Thyroid gland (tissue), 4 donors: ENCODE results near the gene PTCH1. TPM values are rescaled to one million over a fixed set of nuclear protein-coding genes. Genes with fewer than 3 reads are reported as not detected.

Experiments used
- DNase-seq, 2 donors: peaks; one replicate each; pipeline ENCODE4 v3.0.0-alpha.2; 2019
- H3K27ac ChIP-seq, 3 donors: fragments of 200-600 bp; sonication (generic); 1 replicate in 2 of 3; 2 replicates in 1 of 3; pipeline ENCODE4 v1.5.1; 2016 to 2019; ENCODE audit warnings: mild to moderate bottlenecking in 1 of 3, moderate library complexity in 1 of 3
- H3K27me3 ChIP-seq: fragments of 200-600 bp; sonication (generic); one replicate; pipeline ENCODE4 v1.5.1; 2019
- H3K36me3 ChIP-seq, 2 donors: fragments of 200-600 bp; sonication (generic); one replicate each; pipeline ENCODE4 v1.5.1; 2016 to 2019
- H3K4me1 ChIP-seq, 2 donors: fragments of 200-600 bp; sonication (generic); one replicate each; pipeline ENCODE4 v1.5.1; 2017 to 2019
- H3K4me3 ChIP-seq, 3 donors: fragments of 200-600 bp; sonication (generic); replicated peaks in 1 of 3; 1 replicate in 2 of 3; 2 replicates in 1 of 3; pipeline ENCODE4 v1.5.1; 2016; ENCODE audit warnings: mild to moderate bottlenecking in 1 of 3
- H3K9me3 ChIP-seq: fragments of 200-600 bp; sonication (generic); one replicate; pipeline ENCODE4 v1.5.1; 2017
- POLR2A ChIP-seq, 2 donors: fragments of 450-650 bp; IDR thresholded peaks; one replicate each; pipeline ENCODE4 v1.6.1; 2017; ENCODE audit warnings: antibody characterized with exemption in 2 of 2, mild to moderate bottlenecking in 2 of 2, moderate library complexity in 1 of 2
- WGBS, 2 donors: methylation state at CpG; one replicate each; pipeline ENCODE4 v1.1.5; 2017; 5-methylcytosine and 5-hydroxymethylcytosine counted together
- intact Hi-C: fragments of 100-400 bp; cut with DNase I; formaldehyde crosslinking; loops from one replicate; pipeline ENCODE4 v1.15.1; 2023
- total RNA-seq, 4 donors: library from RNA; depleted of rRNA; stranded (reverse); fragments of >200 nt; gene quantifications; one replicate each; pipeline ENCODE4 v1.2.3, GENCODE V29; 2016
- TF ChIP-seq, protein P1 (sequence below), 6 experiments: fragments of 200-600 bp in 3 of 6; fragments of 450-650 bp in 3 of 6; sonication (generic) in 3 of 6; IDR thresholded peaks; one replicate each; pipeline ENCODE4 v1.5.1; 2016 to 2019; ENCODE audit warnings: antibody characterized with exemption in 6 of 6, mild to moderate bottlenecking in 2 of 6, inconsistent platforms in 1 of 6, moderate library complexity in 1 of 6

PTCH1 gene
- total RNA-seq, 4 donors from 2014 or later, result 10.7 to 293 (median 16.3) TPM

DNA sequence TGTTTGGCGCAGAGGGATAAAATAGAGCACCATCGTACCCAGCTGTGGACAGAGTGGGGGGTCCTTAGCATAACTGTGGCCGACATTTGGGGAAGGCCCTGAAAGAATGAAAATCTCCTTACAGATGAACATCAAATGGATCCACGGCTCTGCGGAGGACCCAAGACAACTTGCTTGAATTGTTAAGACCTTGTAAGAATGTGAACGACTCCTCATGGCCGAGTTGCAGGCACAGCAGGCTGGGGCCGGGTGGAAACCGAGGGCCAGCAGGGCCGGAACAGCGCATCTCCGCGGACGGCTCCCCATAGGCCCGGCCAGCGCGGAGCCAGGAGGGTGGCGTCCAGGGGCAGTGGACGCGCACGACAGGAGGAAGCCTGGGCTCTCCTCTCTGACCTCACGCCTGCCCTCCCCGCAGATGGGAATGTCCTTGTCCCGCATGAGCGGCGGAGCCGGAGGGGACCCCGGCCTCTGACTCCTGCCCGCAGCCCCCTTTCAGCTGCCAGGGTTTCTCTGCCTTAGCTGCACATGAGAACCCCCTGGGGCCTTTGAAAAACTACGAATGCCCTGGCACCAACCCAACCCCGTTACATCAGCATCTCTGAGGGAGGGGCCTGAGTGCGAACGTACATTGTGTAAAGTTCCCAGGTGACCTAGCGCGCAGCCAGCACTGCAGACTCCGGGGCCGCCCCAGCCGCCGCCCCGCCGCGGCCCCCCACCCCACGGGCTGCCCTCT lies 36.2 kb upstream of the PTCH1 start:
- WGBS, 2 donors, result 21 to 33% methylated on average over 27 to 32 of the region's 43 CpGs
- TF ChIP-seq, protein P1, sequence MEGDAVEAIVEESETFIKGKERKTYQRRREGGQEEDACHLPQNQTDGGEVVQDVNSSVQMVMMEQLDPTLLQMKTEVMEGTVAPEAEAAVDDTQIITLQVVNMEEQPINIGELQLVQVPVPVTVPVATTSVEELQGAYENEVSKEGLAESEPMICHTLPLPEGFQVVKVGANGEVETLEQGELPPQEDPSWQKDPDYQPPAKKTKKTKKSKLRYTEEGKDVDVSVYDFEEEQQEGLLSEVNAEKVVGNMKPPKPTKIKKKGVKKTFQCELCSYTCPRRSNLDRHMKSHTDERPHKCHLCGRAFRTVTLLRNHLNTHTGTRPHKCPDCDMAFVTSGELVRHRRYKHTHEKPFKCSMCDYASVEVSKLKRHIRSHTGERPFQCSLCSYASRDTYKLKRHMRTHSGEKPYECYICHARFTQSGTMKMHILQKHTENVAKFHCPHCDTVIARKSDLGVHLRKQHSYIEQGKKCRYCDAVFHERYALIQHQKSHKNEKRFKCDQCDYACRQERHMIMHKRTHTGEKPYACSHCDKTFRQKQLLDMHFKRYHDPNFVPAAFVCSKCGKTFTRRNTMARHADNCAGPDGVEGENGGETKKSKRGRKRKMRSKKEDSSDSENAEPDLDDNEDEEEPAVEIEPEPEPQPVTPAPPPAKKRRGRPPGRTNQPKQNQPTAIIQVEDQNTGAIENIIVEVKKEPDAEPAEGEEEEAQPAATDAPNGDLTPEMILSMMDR (IDR thresholded peaks at IDR 0.05), result no peak
- peak in 1 of 2 donors; percentile 19 for TF ChIP-seq POLR2A (IDR thresholded peaks at IDR 0.05)
- Histone ChIP-seq H3K27ac (no peak overlapping the region), H3K4me1 (peaks cover 5% of the 10 kb centered on the region in 2 donors), H3K9me3 (no peaks in the 10 kb centered on the region), H3K36me3 (no peaks in the 10 kb centered on the region), H3K4me3 (peak overlapping the region in 1 of 3 donors; percentile 17), H3K27me3 (no peaks in the 10 kb centered on the region)
- intact Hi-C loops, result no loop called here
- peak; percentile 62 to 63 for DNase-seq

DNA sequence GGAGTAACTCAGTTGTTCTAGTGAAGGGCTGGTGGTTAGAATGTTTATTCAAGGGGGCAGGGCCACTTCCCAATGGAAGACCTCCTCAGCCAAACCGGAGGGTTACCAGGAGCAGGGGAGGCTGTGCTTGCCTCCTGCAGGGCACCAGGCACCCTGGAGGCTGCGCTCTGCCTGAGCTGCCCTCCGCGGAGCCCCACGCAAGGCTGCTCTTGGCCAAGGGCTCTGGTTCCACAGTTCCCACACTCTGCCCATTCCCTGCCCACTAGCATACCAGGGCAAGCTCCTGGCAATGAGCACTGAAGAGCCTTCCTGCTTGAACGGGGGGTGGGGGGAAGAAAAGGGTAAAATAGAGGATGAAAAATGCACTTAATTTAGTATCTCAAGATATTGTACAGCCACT lies 35.5 kb upstream of the PTCH1 start:
- intact Hi-C loops, result no loop called here
- WGBS, 2 donors, result 78 to 90% methylated on average over 6 of the region's 6 CpGs
- Histone ChIP-seq H3K36me3 (no peaks in the 10 kb centered on the region), H3K27me3 (no peaks in the 10 kb centered on the region), H3K9me3 (no peaks in the 10 kb centered on the region), H3K4me3 (no peak overlapping the region), H3K27ac (no peak overlapping the region), H3K4me1 (peaks cover 5% of the 10 kb centered on the region in 2 donors)
- TF ChIP-seq POLR2A (IDR thresholded peaks at IDR 0.05), result no peak
- TF ChIP-seq, protein P1 (IDR thresholded peaks at IDR 0.05), result no peak
- DNase-seq, result peak; percentile 8 to 11

DNA sequence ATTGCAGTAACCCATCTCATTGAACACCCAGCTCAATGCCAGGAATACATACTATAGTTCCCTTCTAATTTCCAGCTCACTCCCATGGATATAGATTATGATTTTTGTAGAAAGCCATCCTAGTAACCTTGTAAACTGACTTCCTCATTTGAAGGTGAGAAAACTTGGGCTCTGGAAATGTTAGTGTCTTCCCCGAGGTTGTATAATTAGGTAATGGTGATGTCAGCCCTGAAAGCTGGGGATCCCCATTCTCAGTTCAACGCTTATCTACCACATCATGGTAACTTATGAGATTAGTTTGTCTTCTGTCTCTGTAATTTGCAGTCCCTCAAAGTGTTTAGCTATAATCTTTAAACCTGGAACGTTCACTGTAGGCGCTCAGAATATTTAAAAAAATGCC lies 34.6 kb upstream of the PTCH1 start:
- no peaks in the 10 kb centered on the region for H3K9me3 ChIP-seq
- H3K27ac ChIP-seq, result no peak overlapping the region
- H3K36me3 ChIP-seq, result no peaks in the 10 kb centered on the region
- H3K27me3 ChIP-seq, result no peaks in the 10 kb centered on the region
- peaks cover 5% of the 10 kb centered on the region in 2 donors for H3K4me1 ChIP-seq
- intact Hi-C loops, result no loop called here
- WGBS, 2 donors, result 88 to 95% methylated on average over 4 of the region's 4 CpGs
- TF ChIP-seq, protein P1 (IDR thresholded peaks at IDR 0.05), result no peak
- TF ChIP-seq POLR2A (IDR thresholded peaks at IDR 0.05), result no peak
- H3K4me3 ChIP-seq, result no peak overlapping the region
- DNase-seq, result no peak

DNA sequence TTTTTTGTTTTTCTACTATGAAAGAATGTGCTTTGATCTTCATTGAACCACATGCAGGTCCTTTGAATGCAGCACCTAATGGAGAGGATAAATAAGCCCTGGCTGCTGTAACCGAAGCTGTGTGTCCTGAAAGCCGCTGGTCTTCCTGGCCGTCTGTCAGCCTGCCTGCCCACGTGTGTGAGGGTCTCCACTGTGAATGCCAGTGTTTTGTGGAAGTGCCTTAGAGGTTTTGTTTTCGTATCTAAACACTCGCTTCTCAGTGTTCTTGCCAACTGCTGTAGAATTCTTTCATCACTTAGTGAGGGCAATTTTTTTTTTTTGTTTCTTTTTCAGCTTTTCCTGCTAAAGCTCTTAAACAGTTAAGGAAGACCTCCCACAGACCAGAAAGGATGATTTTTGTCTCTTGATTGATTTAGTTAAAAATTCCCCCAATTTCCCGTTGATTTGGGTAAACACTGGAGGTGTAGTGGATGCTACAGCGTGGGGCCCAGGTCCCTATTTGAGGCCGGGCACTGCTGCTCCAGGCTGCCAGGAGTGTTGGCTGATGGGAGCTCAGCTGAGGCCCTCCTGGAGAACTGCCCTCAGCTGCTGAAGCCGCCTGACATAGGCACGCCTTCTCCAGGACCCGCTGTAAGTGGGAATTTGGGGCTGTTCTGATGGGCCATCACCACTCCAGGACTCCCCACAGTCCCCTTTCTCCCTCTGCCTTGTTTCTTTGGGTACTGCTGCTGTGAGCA lies 29.2 kb upstream of the PTCH1 start:
- Histone ChIP-seq H3K27ac (no peak overlapping the region), H3K9me3 (no peaks in the 10 kb centered on the region), H3K4me3 (no peak overlapping the region), H3K4me1 (no peaks in the 10 kb centered on the region), H3K36me3 (no peaks in the 10 kb centered on the region), H3K27me3 (no peaks in the 10 kb centered on the region)
- intact Hi-C loops, result no loop called here
- TF ChIP-seq, protein P1 (IDR thresholded peaks at IDR 0.05), result no peak
- no peak for TF ChIP-seq POLR2A (IDR thresholded peaks at IDR 0.05)
- DNase-seq, result no peak
- 55 to 61% methylated on average over 12 of the region's 12 CpGs for WGBS, 2 donors
